HEK293T (cell line): ENCODE data around the gene CCDC77.
"Not testable (repeated sequence)": the region's sequence is repeated elsewhere in the genome, so short reads cannot be mapped to it uniquely, and the experiment has no call there.

Experiments used
- SP1 ChIP-seq: fragments of 450-650 bp; IDR thresholded peaks from 2 replicates; pipeline ENCODE4 v1.6.1; 2017
- SUZ12 ChIP-seq: fragments of 450-650 bp; IDR thresholded peaks from 2 replicates; pipeline ENCODE4 v1.6.1; 2016; ENCODE audit warnings: mild to moderate bottlenecking
- TARDBP ChIP-seq: fragments of 450-650 bp; IDR thresholded peaks from 2 replicates; pipeline ENCODE4 v1.6.1; 2016

GRCh38 chr12:435737-436136 lies 34.3 kb downstream of the CCDC77 start:
- TF ChIP-seq TARDBP, SP1, SUZ12: not testable (repeated sequence)
